Middle frontal gyrus (tissue), 1 donor: ENCODE results near the gene TEX2.

Experiments
- DNase-seq: peaks from one replicate; pipeline ENCODE4 v3.0.0-alpha.2; 2015; ENCODE audit warnings: low spot score; ENCODE audit errors: extremely low spot score

Gene TEX2

GRCh38 chr17:64115822-64116534 is 147.1 kb downstream of the TEX2 start:
- DNase-seq: no peak

- DNase-seq: no peak
Observed at GRCh38 chr17:64115043-64115698, 147.9 kb downstream of the TEX2 start.

GRCh38 chr17:64113006-64113405 is 150.1 kb downstream of the TEX2 start:
- DNase-seq: no peak

GRCh38 chr17:64111831-64112230 is 151.2 kb downstream of the TEX2 start:
- DNase-seq: no peak

GRCh38 chr17:64110379-64111152 is 152.5 kb downstream of the TEX2 start:
- no peak for DNase-seq

- no peak for DNase-seq
Observed at GRCh38 chr17:64109400-64109799, 153.7 kb downstream of the TEX2 start.

- no peak for DNase-seq
Observed at GRCh38 chr17:64107500-64108236, 155.4 kb downstream of the TEX2 start.

- no peak for DNase-seq
Observed at GRCh38 chr17:64106918-64107317, 156.1 kb downstream of the TEX2 start.

GRCh38 chr17:64103391-64104364 is 159.4 kb downstream of the TEX2 start:
- DNase-seq: no peak

- no peak for DNase-seq
Observed at GRCh38 chr17:64102627-64103390, 160.3 kb downstream of the TEX2 start.

GRCh38 chr17:64099543-64099942 is 163.5 kb downstream of the TEX2 start:
- no peak for DNase-seq
